ENCODE measurements around the gene CEP164.

CEP164 gene

DNA sequence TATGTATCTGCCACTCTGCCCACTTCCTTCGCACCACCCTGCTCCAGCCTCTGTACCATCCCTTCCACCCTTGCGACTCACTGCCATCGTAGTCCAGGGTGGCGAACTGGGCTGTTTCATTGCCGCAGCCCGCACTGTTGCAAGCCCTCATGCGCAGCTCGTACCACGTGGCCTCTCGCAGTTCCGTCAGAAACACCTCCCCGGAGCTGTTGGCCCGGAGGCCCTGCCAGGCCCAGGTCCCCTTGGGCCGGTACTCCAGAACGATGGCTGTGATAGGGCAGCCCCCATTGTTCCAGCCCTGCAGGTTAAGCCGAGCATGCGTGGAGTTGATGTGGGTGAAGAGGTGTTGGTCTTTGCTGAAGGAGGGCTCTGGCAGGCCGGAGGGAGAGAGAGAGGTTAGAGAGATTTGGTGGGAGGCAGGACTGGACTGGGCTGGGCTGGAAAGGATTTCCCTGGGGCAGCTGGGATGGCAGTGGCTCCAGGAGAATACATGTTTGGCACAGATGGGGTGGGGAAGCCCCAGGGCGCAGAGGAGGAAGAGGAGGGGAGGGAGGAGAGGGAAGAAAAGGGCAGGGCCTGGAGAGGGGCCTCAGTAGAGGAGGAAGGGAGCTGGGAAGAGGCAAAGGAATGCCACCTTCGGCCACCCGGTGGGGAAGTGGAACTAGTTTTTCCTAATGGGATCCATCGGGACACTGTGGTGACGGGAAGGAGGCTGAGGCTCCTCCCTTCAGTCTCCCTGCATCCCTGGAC lies 109.6 kb downstream of the CEP164 start:
- Mint-ChIP-seq H3K4me1 (no peaks in the 10 kb centered on the region), H3K36me3 (ENCODE audit: low read depth) (no peaks in the 10 kb centered on the region), H3K27ac (no peak overlapping the region), H3K9me3 (no peaks in the 10 kb centered on the region), H3K4me3 (no peak overlapping the region), H3K27me3 (peaks cover 5% of the 10 kb centered on the region)
- DNase-seq (no peak), ATAC-seq (no peak)

DNA sequence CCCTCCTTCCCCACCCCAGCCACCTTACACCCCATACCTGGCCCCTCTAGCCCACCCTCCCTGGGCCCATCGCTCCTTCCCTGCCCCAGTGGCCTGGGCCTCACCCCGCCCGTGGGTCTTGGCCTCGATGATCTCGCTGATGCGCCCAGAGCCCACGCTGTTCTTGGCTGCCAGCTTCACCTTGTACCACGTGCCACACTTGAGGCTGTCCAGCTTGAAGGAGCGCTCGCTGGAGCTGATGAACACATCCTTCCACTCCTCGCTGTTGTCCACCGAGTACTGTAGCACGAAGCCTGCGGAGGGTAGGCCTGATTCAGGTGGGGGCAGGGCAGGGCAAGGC lies 110.1 kb downstream of the CEP164 start:
- Mint-ChIP-seq H3K27me3 (peaks cover 6% of the 10 kb centered on the region), H3K9me3 (no peaks in the 10 kb centered on the region), H3K4me3 (no peak overlapping the region), H3K27ac (no peak overlapping the region), H3K4me1 (no peaks in the 10 kb centered on the region), H3K36me3 (ENCODE audit: low read depth) (no peaks in the 10 kb centered on the region)
- DNase-seq, result no peak
- no peak for ATAC-seq

- DNase-seq, result peak; percentile 28
Observed at GRCh38 chr11:117438371-117439000, 110.8 kb downstream of the CEP164 start.

DNA sequence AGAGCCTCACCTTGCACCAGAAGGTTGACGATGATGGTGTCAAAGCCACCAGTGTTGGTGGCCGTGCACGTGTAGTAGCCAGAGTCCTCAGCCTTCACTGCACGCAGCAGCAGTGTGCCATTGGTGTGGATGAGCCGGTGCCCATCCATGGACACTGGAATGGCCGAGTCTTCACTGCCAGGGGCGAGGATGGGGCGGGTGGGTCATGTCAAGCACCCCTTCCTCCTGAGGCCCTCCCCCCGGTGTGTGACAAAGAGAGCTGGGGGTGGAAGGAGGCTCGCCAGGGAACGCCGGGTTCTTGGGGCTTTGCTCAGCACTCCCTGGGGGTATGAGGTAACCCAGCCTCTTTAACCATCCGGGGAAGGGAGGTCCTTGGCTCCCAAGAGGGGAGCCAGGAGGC lies 111.6 kb downstream of the CEP164 start:
- H3K4me1 Mint-ChIP-seq, result no peaks in the 10 kb centered on the region
- H3K27me3 Mint-ChIP-seq, result peaks cover 6% of the 10 kb centered on the region
- no peaks in the 10 kb centered on the region for H3K9me3 Mint-ChIP-seq
- no peak overlapping the region for H3K4me3 Mint-ChIP-seq
- ATAC-seq (no peak), DNase-seq (no peak)
- H3K36me3 Mint-ChIP-seq (ENCODE audit: low read depth), result no peaks in the 10 kb centered on the region
- H3K27ac Mint-ChIP-seq, result no peak overlapping the region

More at GRCh38 chr11:117438371-117439000, 110.8 kb downstream of the CEP164 start:
- no peak overlapping the region for H3K4me3 Mint-ChIP-seq
- no peaks in the 10 kb centered on the region for H3K4me1 Mint-ChIP-seq
- H3K9me3 Mint-ChIP-seq, result no peaks in the 10 kb centered on the region
- H3K27ac Mint-ChIP-seq, result no peak overlapping the region
- H3K36me3 Mint-ChIP-seq (ENCODE audit: low read depth), result no peaks in the 10 kb centered on the region
- H3K27me3 Mint-ChIP-seq, result peaks cover 6% of the 10 kb centered on the region
- ATAC-seq, result peak; percentile 41

DNA sequence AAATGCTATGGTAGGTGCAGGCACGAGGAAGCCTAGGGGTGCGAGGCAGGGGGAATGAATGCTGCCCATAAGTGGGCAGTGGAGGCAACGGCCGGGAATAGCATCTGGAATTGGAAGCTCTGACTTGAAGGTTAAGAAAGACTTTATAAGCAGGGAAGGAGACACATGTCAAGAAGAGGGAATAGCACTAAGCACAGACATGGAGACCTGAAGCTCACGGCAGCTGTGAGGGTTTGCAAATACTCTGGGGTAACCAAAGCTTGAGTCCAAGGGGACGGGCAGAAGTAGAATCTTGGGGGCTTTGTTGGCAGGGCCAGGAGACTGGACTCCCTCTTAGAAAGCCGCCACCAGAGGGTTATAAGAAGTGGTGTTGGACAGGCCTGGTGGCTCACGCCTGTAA lies 112.6 kb downstream of the CEP164 start:
- Mint-ChIP-seq H3K4me1 (no peaks in the 10 kb centered on the region), H3K27ac (no peak overlapping the region), H3K27me3 (peaks cover 6% of the 10 kb centered on the region), H3K36me3 (ENCODE audit: low read depth) (no peaks in the 10 kb centered on the region), H3K9me3 (no peaks in the 10 kb centered on the region), H3K4me3 (no peak overlapping the region)
- ATAC-seq, result no peak
- no peak for DNase-seq

DNA sequence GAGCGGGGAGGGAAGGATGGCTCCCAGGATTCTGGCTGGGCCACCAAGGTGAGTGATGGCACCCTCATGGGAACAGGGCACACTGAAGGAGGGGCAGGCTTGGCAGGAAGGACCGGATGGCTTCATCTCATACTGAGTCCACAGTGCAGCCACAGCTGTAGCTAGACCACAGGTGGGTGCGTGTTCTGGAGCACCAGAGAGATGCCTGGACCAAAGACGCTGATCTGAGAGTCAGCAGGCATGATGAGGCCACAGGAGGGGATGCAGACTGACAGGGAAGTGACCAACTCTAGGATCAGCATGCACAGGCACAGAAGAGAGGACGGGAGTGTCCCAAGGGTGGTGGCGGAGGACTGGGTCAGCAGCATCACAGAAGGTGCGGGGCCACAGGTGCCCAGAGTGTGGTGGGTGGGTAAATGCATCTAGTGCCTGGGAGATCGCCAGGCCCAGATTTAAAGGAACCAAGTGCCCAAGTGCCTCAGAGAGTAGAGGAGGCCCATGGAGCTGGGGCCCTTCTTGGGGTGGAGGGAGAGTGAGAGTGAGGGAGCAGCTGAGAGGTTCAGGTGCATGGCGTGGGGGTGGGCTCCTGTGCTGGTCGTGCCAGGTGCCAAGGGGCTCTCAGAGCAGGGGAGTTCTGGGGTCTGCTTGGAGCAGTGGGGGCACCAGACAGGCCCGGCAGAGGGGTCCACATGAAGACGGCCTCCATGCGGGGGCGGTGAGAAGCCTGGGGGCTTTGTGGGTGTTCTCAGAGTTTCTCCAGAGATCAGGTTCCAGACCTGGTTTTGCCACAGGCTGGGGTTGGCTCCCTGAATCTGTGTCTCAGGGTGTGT lies 113.7 kb downstream of the CEP164 start:
- H3K4me1 Mint-ChIP-seq, result no peaks in the 10 kb centered on the region
- no peaks in the 10 kb centered on the region for H3K36me3 Mint-ChIP-seq (ENCODE audit: low read depth)
- H3K27me3 Mint-ChIP-seq, result peaks cover 5% of the 10 kb centered on the region
- no peak overlapping the region for H3K27ac Mint-ChIP-seq
- DNase-seq, result no peak
- ATAC-seq, result no peak
- H3K9me3 Mint-ChIP-seq, result no peaks in the 10 kb centered on the region
- H3K4me3 Mint-ChIP-seq, result no peak overlapping the region

- H3K4me1 Mint-ChIP-seq, result no peaks in the 10 kb centered on the region
- DNase-seq, result no peak
- no peak for ATAC-seq
- no peaks in the 10 kb centered on the region for H3K9me3 Mint-ChIP-seq
- H3K4me3 Mint-ChIP-seq, result no peak overlapping the region
- H3K27ac Mint-ChIP-seq, result no peak overlapping the region
- H3K36me3 Mint-ChIP-seq (ENCODE audit: low read depth), result no peaks in the 10 kb centered on the region
- peaks cover 4% of the 10 kb centered on the region for H3K27me3 Mint-ChIP-seq
Observed at GRCh38 chr11:117442049-117442868, 114.6 kb downstream of the CEP164 start.

GRCh38 chr11:117442869-117443239 lies 115.2 kb downstream of the CEP164 start:
- ATAC-seq (no peak), DNase-seq (no peak)
- H3K9me3 Mint-ChIP-seq, result no peaks in the 10 kb centered on the region
- H3K27ac Mint-ChIP-seq, result no peak overlapping the region
- H3K36me3 Mint-ChIP-seq (ENCODE audit: low read depth), result no peaks in the 10 kb centered on the region
- H3K4me1 Mint-ChIP-seq, result no peaks in the 10 kb centered on the region
- H3K4me3 Mint-ChIP-seq, result no peak overlapping the region
- H3K27me3 Mint-ChIP-seq, result peaks cover 4% of the 10 kb centered on the region

DNA sequence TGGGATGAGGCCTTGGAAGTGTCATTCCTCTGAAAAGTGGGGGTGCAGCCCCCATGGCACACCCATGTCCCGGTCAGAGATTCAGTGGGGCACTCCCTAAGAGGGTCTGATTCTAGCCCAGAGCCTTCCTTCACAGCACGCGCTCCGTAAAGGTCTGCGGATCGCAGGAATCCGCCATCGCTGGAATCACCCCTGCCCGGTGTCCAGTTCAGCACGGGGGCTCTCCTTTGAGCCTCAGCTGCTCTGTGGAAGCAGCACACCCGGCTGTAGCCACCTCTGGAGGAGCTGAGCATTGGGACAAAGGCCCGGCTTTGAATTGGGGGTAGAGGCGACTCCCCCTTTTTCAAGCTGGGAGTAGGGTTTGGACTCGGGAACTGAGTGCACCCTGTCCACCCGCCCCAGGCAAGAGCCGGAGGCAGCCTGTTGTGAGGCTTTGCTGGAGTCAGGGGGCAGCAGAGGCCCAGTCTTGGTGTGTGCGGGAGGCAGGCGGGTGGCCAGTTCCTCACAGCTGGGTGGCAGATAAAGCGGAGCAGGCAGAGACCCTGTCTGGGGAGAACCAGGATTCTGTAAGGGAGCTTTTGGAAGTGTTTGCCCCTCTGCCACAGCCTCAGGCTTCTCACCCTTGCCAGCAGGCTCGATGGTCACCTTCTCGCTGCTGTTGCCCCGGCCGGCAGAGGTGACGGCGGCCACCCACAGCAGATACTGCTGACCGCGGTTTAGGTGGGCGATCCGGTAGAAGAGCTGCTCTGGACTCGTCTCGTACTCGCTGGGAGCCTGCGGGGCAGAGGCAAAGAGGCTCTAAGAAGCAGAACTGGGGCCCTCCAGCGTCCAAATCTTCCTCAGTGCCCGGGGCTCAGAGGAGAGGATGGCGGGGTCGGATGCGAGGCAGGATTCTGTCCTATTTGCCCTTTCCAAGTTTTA lies 115.9 kb downstream of the CEP164 start:
- Mint-ChIP-seq H3K27ac (no peak overlapping the region), H3K4me3 (no peak overlapping the region), H3K27me3 (peaks cover 4% of the 10 kb centered on the region), H3K9me3 (no peaks in the 10 kb centered on the region), H3K36me3 (ENCODE audit: low read depth) (no peaks in the 10 kb centered on the region), H3K4me1 (no peaks in the 10 kb centered on the region)
- DNase-seq (peak; percentile 24), ATAC-seq (no peak)

GRCh38 chr11:117444256-117444655 lies 116.6 kb downstream of the CEP164 start:
- Mint-ChIP-seq H3K27ac (no peak overlapping the region), H3K27me3 (peaks cover 4% of the 10 kb centered on the region), H3K36me3 (ENCODE audit: low read depth) (no peaks in the 10 kb centered on the region), H3K4me3 (no peak overlapping the region), H3K9me3 (no peaks in the 10 kb centered on the region), H3K4me1 (no peaks in the 10 kb centered on the region)
- DNase-seq (no peak), ATAC-seq (no peak)

DNA sequence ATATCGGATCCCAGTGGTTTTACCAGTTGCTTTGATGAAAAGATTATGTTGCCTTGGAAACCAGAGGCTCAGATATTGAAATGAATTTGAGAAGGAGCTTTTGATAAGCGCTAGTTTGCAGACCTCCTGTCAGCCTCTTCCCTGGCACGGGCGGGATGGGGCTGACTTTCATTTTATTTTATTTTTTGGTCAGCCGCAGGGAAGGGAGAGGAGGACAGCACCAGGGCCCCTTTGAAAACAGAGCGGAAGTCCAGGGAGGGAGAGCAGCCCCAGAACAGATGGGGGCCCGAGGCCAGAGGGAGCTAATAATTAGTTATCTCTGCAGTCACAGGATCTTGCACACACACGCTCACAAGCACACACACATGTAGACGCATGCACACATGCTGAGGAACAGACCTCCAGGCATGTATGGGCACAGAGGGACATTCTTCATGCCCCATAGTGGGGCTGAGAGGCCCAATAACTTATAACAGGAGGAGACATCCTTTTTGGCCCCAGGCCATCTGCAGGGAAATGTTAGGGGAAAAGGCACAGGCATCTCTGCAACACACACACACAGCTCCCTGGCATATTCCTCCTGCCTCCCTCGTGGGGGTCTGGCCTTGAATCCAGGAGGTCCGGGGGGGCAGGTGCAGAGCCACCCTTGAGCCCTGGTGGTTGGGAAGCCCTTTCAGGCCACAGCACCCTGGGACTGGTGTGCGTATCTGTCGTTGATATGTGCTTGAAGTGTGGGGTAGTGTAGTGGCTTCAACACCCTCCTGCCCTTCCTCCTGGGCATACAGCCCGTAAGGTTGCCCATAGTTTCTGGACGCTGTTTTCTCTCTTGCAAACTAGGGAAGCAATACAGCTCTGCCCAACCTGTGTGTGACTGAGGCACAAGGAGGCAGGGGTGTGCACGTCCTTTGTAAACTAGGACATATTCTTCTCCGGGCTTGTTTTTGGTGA lies 117.3 kb downstream of the CEP164 start:
- peaks cover 4% of the 10 kb centered on the region for H3K27me3 Mint-ChIP-seq
- no peaks in the 10 kb centered on the region for H3K36me3 Mint-ChIP-seq (ENCODE audit: low read depth)
- ATAC-seq (no peak), DNase-seq (no peak)
- H3K9me3 Mint-ChIP-seq, result no peaks in the 10 kb centered on the region
- no peak overlapping the region for H3K27ac Mint-ChIP-seq
- H3K4me1 Mint-ChIP-seq, result no peaks in the 10 kb centered on the region
- no peak overlapping the region for H3K4me3 Mint-ChIP-seq

DNA sequence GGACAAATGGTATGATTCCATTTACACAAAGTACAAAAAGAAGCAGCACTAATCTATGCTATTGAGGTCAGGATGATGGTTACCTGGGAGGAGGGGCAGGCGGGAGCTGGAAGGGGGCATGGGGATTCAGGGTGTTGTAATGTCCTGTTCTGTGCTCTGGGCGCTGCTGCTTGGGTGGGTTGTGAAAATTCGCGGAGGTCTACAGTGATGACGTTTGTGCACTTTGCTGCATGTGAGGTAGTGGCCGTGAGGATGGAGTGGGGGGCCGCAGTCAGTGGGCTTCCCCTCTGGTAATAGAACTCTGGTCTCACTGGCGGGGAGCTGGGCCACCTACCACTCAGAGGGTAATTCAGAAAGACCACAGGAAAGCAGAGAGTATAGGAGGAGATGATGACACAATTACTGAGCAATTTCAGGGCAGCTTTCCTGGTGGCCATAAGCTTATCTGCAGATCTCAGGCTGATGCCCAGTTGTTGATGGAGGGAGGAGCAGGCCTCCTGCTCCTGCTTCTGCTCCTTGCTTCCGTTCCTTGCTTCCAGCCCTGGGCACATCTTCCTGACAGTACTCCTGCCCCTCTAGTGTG lies 121.5 kb downstream of the CEP164 start:
- H3K27ac Mint-ChIP-seq, result no peak overlapping the region
- no peak for ATAC-seq
- H3K4me1 Mint-ChIP-seq, result no peaks in the 10 kb centered on the region
- no peak overlapping the region for H3K4me3 Mint-ChIP-seq
- peaks cover 9% of the 10 kb centered on the region for H3K9me3 Mint-ChIP-seq
- peaks cover 5% of the 10 kb centered on the region for H3K27me3 Mint-ChIP-seq
- no peak for DNase-seq
- H3K36me3 Mint-ChIP-seq (ENCODE audit: low read depth), result peaks cover 3% of the 10 kb centered on the region
